ENCODE data around the gene FXYD2. TPM values are rescaled to one million over a fixed set of nuclear protein-coding genes. Genes with fewer than 3 reads are reported as not detected.

FXYD2 gene
- total RNA-seq, 1 experiment from 2014 or later = 9.0 TPM

DNA sequence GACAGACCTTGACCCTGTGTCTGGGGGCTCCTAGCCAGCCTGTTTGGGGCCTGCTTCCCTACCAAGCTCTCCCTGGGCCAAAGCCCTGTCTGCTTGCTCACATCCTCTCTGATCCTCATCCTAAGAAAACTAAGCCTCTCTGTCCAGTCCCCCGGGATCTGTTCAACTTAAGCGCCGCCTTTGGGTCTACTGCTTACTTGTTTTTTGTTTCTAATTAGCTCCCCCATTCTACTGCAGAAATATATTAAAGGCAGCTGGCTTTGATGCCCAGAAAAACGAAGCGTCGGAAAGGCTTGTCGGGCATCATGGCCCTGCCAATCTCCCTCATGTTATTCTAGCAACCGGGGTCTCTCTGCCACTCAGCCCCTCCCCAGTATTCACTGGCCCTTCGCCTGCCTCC lies 31.0 kb downstream of the FXYD2 start:
- H3K27ac Mint-ChIP-seq (ENCODE audit: unreplicated experiment) = no peak overlapping the region
- H3K27me3 Mint-ChIP-seq (ENCODE audit: unreplicated experiment) = peaks cover 97% of the 10 kb centered on the region
- H3K9me3 Mint-ChIP-seq (ENCODE audit: low read depth, unreplicated experiment) = no peaks in the 10 kb centered on the region
- TF ChIP-seq, protein P1, sequence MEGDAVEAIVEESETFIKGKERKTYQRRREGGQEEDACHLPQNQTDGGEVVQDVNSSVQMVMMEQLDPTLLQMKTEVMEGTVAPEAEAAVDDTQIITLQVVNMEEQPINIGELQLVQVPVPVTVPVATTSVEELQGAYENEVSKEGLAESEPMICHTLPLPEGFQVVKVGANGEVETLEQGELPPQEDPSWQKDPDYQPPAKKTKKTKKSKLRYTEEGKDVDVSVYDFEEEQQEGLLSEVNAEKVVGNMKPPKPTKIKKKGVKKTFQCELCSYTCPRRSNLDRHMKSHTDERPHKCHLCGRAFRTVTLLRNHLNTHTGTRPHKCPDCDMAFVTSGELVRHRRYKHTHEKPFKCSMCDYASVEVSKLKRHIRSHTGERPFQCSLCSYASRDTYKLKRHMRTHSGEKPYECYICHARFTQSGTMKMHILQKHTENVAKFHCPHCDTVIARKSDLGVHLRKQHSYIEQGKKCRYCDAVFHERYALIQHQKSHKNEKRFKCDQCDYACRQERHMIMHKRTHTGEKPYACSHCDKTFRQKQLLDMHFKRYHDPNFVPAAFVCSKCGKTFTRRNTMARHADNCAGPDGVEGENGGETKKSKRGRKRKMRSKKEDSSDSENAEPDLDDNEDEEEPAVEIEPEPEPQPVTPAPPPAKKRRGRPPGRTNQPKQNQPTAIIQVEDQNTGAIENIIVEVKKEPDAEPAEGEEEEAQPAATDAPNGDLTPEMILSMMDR (IDR thresholded peaks at IDR 0.05; ENCODE audit: unreplicated experiment) = no peak
- H3K4me1 Mint-ChIP-seq (ENCODE audit: low read depth, unreplicated experiment) = no peaks in the 10 kb centered on the region
- no peak overlapping the region for H3K4me3 Mint-ChIP-seq (ENCODE audit: low read depth, unreplicated experiment)
- CTCF ChIA-PET = interaction anchor here (0.7 kb wide), 1 partner anchor 435 kb away, joined by 5 read pairs; no protein-coding TSS in a partner anchor
- H3K36me3 Mint-ChIP-seq (ENCODE audit: insufficient read depth, unreplicated experiment) = no peaks in the 10 kb centered on the region
- DNase-seq = no peak
- intact Hi-C loops (cut with micrococcal nuclease; ENCODE audit: unreplicated experiment) = no loop called here
- no TSS peak for BruUV-seq (replicated peaks)

DNA sequence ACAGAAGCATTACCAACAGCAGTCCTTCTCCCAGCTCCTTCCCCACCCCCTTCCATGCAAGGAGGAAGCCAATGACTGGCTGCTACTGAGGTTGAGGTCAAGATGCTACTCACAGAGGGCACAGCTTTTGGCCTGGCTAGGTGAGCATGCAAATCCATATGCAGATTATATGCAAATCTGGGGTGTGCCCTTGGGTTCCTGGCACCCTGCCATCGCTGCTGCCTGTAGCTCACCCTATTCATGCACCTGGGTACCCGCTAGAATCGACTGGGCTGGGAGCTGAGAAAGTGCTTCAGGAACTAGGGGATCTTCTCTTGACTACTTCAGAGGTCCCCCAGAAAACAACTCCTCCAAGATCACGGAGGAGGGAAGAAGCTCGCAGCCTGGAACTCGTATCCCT lies 31.6 kb downstream of the FXYD2 start:
- intact Hi-C loops (cut with micrococcal nuclease; ENCODE audit: unreplicated experiment) = no loop called here
- no peaks in the 10 kb centered on the region for H3K9me3 Mint-ChIP-seq (ENCODE audit: low read depth, unreplicated experiment)
- no peaks in the 10 kb centered on the region for H3K4me1 Mint-ChIP-seq (ENCODE audit: low read depth, unreplicated experiment)
- no peak overlapping the region for H3K4me3 Mint-ChIP-seq (ENCODE audit: low read depth, unreplicated experiment)
- no peak overlapping the region for H3K27ac Mint-ChIP-seq (ENCODE audit: unreplicated experiment)
- no peak for DNase-seq
- H3K27me3 Mint-ChIP-seq (ENCODE audit: unreplicated experiment) = peaks cover 97% of the 10 kb centered on the region
- no peaks in the 10 kb centered on the region for H3K36me3 Mint-ChIP-seq (ENCODE audit: insufficient read depth, unreplicated experiment)
- TF ChIP-seq, protein P1 (IDR thresholded peaks at IDR 0.05; ENCODE audit: unreplicated experiment) = no peak
- BruUV-seq (replicated peaks) = no TSS peak
- CTCF ChIA-PET = no interaction called here

DNA sequence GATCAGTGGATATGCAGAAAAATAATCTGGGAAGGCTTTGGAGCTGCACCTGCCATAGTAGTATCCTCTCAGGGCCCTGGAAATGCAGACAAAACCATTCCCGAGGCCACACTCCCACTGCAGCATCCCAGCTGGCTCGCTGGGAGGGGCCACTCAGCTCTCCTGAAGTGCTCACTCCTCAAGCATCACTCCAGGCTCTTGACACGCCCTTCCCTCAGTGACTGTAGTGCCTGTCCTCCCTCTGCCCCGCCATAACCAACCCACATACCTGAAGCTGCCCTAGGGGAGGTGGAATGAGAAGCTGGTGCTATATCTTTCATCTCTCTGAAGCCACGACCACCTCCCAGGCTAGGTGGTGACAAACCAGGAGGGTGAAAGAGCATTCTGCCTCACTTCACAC lies 32.3 kb downstream of the FXYD2 start:
- CTCF ChIA-PET = no interaction called here
- no peak overlapping the region for H3K4me3 Mint-ChIP-seq (ENCODE audit: low read depth, unreplicated experiment)
- H3K36me3 Mint-ChIP-seq (ENCODE audit: insufficient read depth, unreplicated experiment) = no peaks in the 10 kb centered on the region
- peaks cover 97% of the 10 kb centered on the region for H3K27me3 Mint-ChIP-seq (ENCODE audit: unreplicated experiment)
- H3K4me1 Mint-ChIP-seq (ENCODE audit: low read depth, unreplicated experiment) = no peaks in the 10 kb centered on the region
- intact Hi-C loops (cut with micrococcal nuclease; ENCODE audit: unreplicated experiment) = no loop called here
- no TSS peak for BruUV-seq (replicated peaks)
- TF ChIP-seq, protein P1 (IDR thresholded peaks at IDR 0.05; ENCODE audit: unreplicated experiment) = no peak
- no peak for DNase-seq
- no peaks in the 10 kb centered on the region for H3K9me3 Mint-ChIP-seq (ENCODE audit: low read depth, unreplicated experiment)
- no peak overlapping the region for H3K27ac Mint-ChIP-seq (ENCODE audit: unreplicated experiment)

DNA sequence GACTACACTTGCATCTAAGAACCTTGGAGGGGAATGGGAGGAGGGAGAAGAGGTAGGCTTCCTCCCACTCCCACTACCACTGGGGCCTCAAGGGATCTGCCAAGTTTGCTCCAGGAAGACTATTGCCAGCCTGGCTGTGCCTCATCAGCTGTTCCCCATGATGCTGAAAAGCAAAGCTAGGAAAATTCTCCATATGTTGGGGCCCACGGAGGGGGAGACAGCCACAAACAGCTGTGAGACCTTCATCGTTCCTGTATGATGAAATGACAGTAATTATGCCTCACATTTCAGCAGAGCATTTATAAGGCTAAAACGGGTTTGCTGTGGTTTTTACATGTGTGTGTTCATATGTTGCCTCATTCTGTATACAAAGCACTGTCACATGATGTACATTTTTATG lies 34.3 kb downstream of the FXYD2 start:
- no peaks in the 10 kb centered on the region for H3K36me3 Mint-ChIP-seq (ENCODE audit: insufficient read depth, unreplicated experiment)
- intact Hi-C loops (cut with micrococcal nuclease; ENCODE audit: unreplicated experiment) = no loop called here
- DNase-seq = no peak

More for the DNA sequence above, 34.3 kb downstream of the FXYD2 start:
- TF ChIP-seq, protein P1 (IDR thresholded peaks at IDR 0.05; ENCODE audit: unreplicated experiment) = no peak
- CTCF ChIA-PET = no interaction called here
- Mint-ChIP-seq H3K4me3 (ENCODE audit: low read depth, unreplicated experiment) (no peak overlapping the region), H3K27ac (ENCODE audit: unreplicated experiment) (no peak overlapping the region), H3K9me3 (ENCODE audit: low read depth, unreplicated experiment) (no peaks in the 10 kb centered on the region), H3K27me3 (ENCODE audit: unreplicated experiment) (peaks cover 100% of the 10 kb centered on the region), H3K4me1 (ENCODE audit: low read depth, unreplicated experiment) (no peaks in the 10 kb centered on the region)
- BruUV-seq (replicated peaks) = no TSS peak

Data from Calu3 (cell line).